Naive thymus-derived CD4-positive, alpha-beta T cell (primary cell): ENCODE data around the gene FAM161A. TPM values are rescaled to one million over a fixed set of nuclear protein-coding genes. Genes with fewer than 3 reads are reported as not detected.
"Not testable (repeated sequence)": the region's sequence is repeated elsewhere in the genome, so short reads cannot be mapped to it uniquely, and the experiment has no call there.

ENCODE experiments used
- ATAC-seq: fragments of 150-1000 bp; cut with Tn5 transposase; 2 replicates; pipeline ENCODE4 v1.10.0; 2021; ENCODE audit warnings: mild to moderate bottlenecking, moderate library complexity
- CTCF ChIA-PET: fragments of 350-600 bp; sonication (Branson Sonifier 250); formaldehyde crosslinking; loops from one replicate; lab custom pipeline; 2021; ENCODE audit warnings: antibody characterized with exemption; lab: Charles Lee
- POLR2A ChIA-PET: fragments of 350-600 bp; sonication (Branson Sonifier 250); formaldehyde crosslinking; loops from one replicate; lab custom pipeline; 2021; ENCODE audit warnings: antibody characterized with exemption, inconsistent platforms; lab: Charles Lee
- DNase-seq, 9 donors: peaks; one replicate each; pipeline versions ENCODE4 v3.0.0 to v3.0.0-alpha.2; 2020 to 2022; ENCODE audit warnings: mixed read lengths in 1 of 9
- H3K27ac ChIP-seq: one replicate; pipeline ENCODE4 v1.7.0; 2013; ENCODE audit warnings: mild to moderate bottlenecking, low read depth, low read length, moderate library complexity
- H3K27me3 ChIP-seq, 2 donors: one replicate each; pipeline ENCODE4 v1.7.0; 2013; ENCODE audit warnings: low read length in 2 of 2, mild to moderate bottlenecking in 2 of 2, moderate library complexity in 2 of 2; ENCODE audit not compliant: control insufficient read depth in 2 of 2, insufficient read depth in 2 of 2
- H3K36me3 ChIP-seq, 3 experiments: 1 replicate in 2 of 3; 2 replicates in 1 of 3; pipeline ENCODE4 v1.7.0; 2013; ENCODE audit warnings: low read length in 3 of 3, mild to moderate bottlenecking in 3 of 3, moderate library complexity in 1 of 3; ENCODE audit not compliant: insufficient read depth in 3 of 3, control insufficient read depth in 2 of 3
- H3K4me1 ChIP-seq, 2 donors: one replicate each; pipeline ENCODE4 v1.7.0; 2013; ENCODE audit warnings: low read length in 2 of 2, mild to moderate bottlenecking in 2 of 2, moderate library complexity in 1 of 2; ENCODE audit not compliant: control insufficient read depth in 2 of 2, insufficient read depth in 2 of 2
- H3K4me3 ChIP-seq: 2 replicates; pipeline ENCODE4 v1.7.0; 2013; ENCODE audit warnings: mild to moderate bottlenecking, low read length
- H3K9me3 ChIP-seq, 3 experiments: 1 replicate in 2 of 3; 2 replicates in 1 of 3; pipeline ENCODE4 v1.7.0; 2013; ENCODE audit warnings: low read length in 3 of 3; ENCODE audit not compliant: control insufficient read depth in 2 of 3
- H3K27ac Mint-ChIP-seq, 9 donors: one replicate each; pipeline ENCODE4 v1.8.0; 2020 to 2022; ENCODE audit warnings: mixed read lengths in 9 of 9, mild to moderate bottlenecking in 8 of 9, moderate library complexity in 5 of 9, inconsistent platforms in 2 of 9
- H3K27me3 Mint-ChIP-seq, 5 donors: one replicate each; pipeline ENCODE4 v1.8.0; 2021 to 2022; ENCODE audit warnings: mixed read lengths in 5 of 5, mild to moderate bottlenecking in 1 of 5
- H3K36me3 Mint-ChIP-seq, 5 donors: one replicate each; pipeline ENCODE4 v1.8.0; 2020 to 2022; ENCODE audit warnings: mixed read lengths in 5 of 5, mild to moderate bottlenecking in 3 of 5, inconsistent platforms in 1 of 5
- H3K4me1 Mint-ChIP-seq, 7 donors: one replicate each; pipeline ENCODE4 v1.8.0; 2020 to 2022; ENCODE audit warnings: mixed read lengths in 7 of 7, mild to moderate bottlenecking in 3 of 7, inconsistent platforms in 1 of 7
- H3K4me3 Mint-ChIP-seq, 10 donors: one replicate each; pipeline ENCODE4 v1.8.0; 2020 to 2022; ENCODE audit warnings: mild to moderate bottlenecking in 10 of 10, mixed read lengths in 10 of 10, moderate library complexity in 6 of 10, inconsistent platforms in 2 of 10
- H3K9me3 Mint-ChIP-seq, 11 donors: one replicate each; pipeline ENCODE4 v1.8.0; 2020 to 2022; ENCODE audit warnings: mixed read lengths in 11 of 11, mild to moderate bottlenecking in 4 of 11, inconsistent platforms in 1 of 11, moderate library complexity in 1 of 11
- intact Hi-C, 2 donors: fragments of 100-400 bp; cut with micrococcal nuclease; formaldehyde crosslinking; loops; one replicate each; pipeline ENCODE4 v1.15.1; 2023
- polyA plus RNA-seq, 2 donors: library from polyadenylated mRNA; unstranded; fragments of 300-500 nt; fragmentation: Illumina TruSeq; gene quantifications; one replicate each; pipeline ENCODE4 v1.2.3, GENCODE V29; 2021
- total RNA-seq, 6 experiments: library from RNA in 5 of 6; stranded (reverse) in 5 of 6; gene quantifications; 1 replicate in 5 of 6; 2 replicates in 1 of 6; pipeline ENCODE4 v1.2.3 and lab custom pipeline; 2021 to 2026

The FAM161A gene
- total and polyA plus RNA-seq, 7 experiments from 2014 or later, result 1.9 to 4.7 (median 2.1) TPM

- intact Hi-C loops, result no loop called here
- POLR2A ChIA-PET, result no interaction called here
- H3K4me1 ChIP-seq, result no peaks in the 10 kb centered on the region
- Mint-ChIP-seq H3K36me3 (peaks cover 4 to 21% (median 7%) of the 10 kb centered on the region in 5 donors), H3K27ac (peak overlapping the region in 2 of 9 donors; percentile 21 to 54), H3K9me3 (peaks cover 0 to 3% (median 0%) of the 10 kb centered on the region in 11 donors), H3K27me3 (no peaks in the 10 kb centered on the region), H3K4me1 (no peaks in the 10 kb centered on the region), H3K4me3 (no peak overlapping the region)
- no peak overlapping the region for H3K27ac ChIP-seq
- H3K9me3 ChIP-seq, result no peaks in the 10 kb centered on the region
- ATAC-seq (no peak), DNase-seq (no peak)
- H3K27me3 ChIP-seq, result no peaks in the 10 kb centered on the region
- H3K36me3 ChIP-seq, result no peaks in the 10 kb centered on the region
- H3K4me3 ChIP-seq, result no peak overlapping the region
- CTCF ChIA-PET, result interaction anchor here (0.6 kb wide), 1 partner anchor 138 kb away, joined by 3 read pairs; no protein-coding TSS in a partner anchor
Observed at GRCh38 chr2:61832183-61832841, 21.5 kb downstream of the FAM161A start.

- peaks cover 0 to 6% (median 0%) of the 10 kb centered on the region in 5 donors for H3K27me3 Mint-ChIP-seq
- H3K27ac Mint-ChIP-seq, result no peak overlapping the region
- Histone ChIP-seq H3K4me3 (no peak overlapping the region), H3K27ac (no peak overlapping the region), H3K36me3 (no peaks in the 10 kb centered on the region), H3K4me1 (no peaks in the 10 kb centered on the region), H3K27me3 (no peaks in the 10 kb centered on the region), H3K9me3 (no peaks in the 10 kb centered on the region)
- ATAC-seq (no peak), DNase-seq (no peak)
- intact Hi-C loops, result no loop called here
- ChIA-PET POLR2A (no interaction called here), CTCF (no interaction called here)
- H3K9me3 Mint-ChIP-seq, result no peaks in the 10 kb centered on the region
- no peak overlapping the region for H3K4me3 Mint-ChIP-seq
- no peaks in the 10 kb centered on the region for H3K4me1 Mint-ChIP-seq
- peaks cover 0 to 4% (median 0%) of the 10 kb centered on the region in 5 donors for H3K36me3 Mint-ChIP-seq
Observed at GRCh38 chr2:61822255-61822654, 31.6 kb downstream of the FAM161A start.

GRCh38 chr2:61816480-61817355, 37.1 kb downstream of the FAM161A start:
- ChIA-PET POLR2A (no interaction called here), CTCF (no interaction called here)
- Histone ChIP-seq H3K36me3 (no peaks in the 10 kb centered on the region), H3K9me3 (no peaks in the 10 kb centered on the region), H3K4me3 (no peak overlapping the region), H3K4me1 (no peaks in the 10 kb centered on the region), H3K27me3 (no peaks in the 10 kb centered on the region), H3K27ac (no peak overlapping the region)
- Mint-ChIP-seq H3K36me3 (no peaks in the 10 kb centered on the region), H3K27ac (no peak overlapping the region), H3K27me3 (peaks cover 4 to 19% (median 9%) of the 10 kb centered on the region in 5 donors), H3K4me1 (no peaks in the 10 kb centered on the region), H3K9me3 (peaks cover 0 to 2% (median 0%) of the 10 kb centered on the region in 11 donors), H3K4me3 (no peak overlapping the region)
- DNase-seq, result no peak
- ATAC-seq, result no peak
- intact Hi-C loops, result no loop called here

- ChIA-PET POLR2A (no interaction called here), CTCF (no interaction called here)
- H3K4me1 ChIP-seq, result no peaks in the 10 kb centered on the region
- no peak overlapping the region for H3K27ac ChIP-seq
- H3K36me3 Mint-ChIP-seq, result no peaks in the 10 kb centered on the region
- no peak overlapping the region for H3K27ac Mint-ChIP-seq
- no peaks in the 10 kb centered on the region for H3K27me3 ChIP-seq
- H3K27me3 Mint-ChIP-seq, result peaks cover 5 to 19% (median 9%) of the 10 kb centered on the region in 5 donors
- no peak overlapping the region for H3K4me3 ChIP-seq
- intact Hi-C loops, result no loop called here
- no peak for DNase-seq
- no peak overlapping the region for H3K4me3 Mint-ChIP-seq
- no peak for ATAC-seq
- H3K9me3 Mint-ChIP-seq, result peaks cover 0 to 2% (median 0%) of the 10 kb centered on the region in 11 donors
- H3K9me3 ChIP-seq, result no peaks in the 10 kb centered on the region
- no peaks in the 10 kb centered on the region for H3K36me3 ChIP-seq
- no peaks in the 10 kb centered on the region for H3K4me1 Mint-ChIP-seq
Observed at GRCh38 chr2:61814539-61815160, 39.2 kb downstream of the FAM161A start.

DNA sequence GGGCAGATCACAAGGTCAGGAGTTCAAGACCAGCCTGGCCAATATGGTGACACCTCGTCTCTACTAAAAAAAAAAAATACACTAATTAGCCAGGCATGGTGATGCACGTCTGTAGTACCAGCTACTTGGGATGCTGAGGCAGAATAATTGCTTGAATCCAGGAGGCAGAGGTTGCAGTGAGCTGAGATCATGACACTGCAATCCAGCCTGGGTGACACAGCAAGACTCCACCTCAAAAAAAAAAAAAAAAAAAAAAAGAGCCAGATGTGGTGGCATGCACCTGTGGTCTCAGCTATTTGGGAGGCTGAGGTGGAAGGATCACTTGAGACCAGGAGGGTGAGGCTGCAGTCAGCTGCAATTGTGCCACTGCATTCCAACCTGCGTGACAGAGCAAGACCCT, 40.5 kb downstream of the FAM161A start:
- POLR2A ChIA-PET, result interaction anchor here (0.6 kb wide), 1 partner anchor 67 kb away, joined by 4 read pairs; no protein-coding TSS in a partner anchor
- H3K4me1 ChIP-seq, ATAC-seq, H3K27ac ChIP-seq, H3K4me3 Mint-ChIP-seq, H3K27me3 ChIP-seq, H3K4me3 ChIP-seq, H3K36me3 ChIP-seq, H3K4me1 Mint-ChIP-seq, intact Hi-C loops, H3K27ac Mint-ChIP-seq, CTCF ChIA-PET, H3K9me3 ChIP-seq, H3K9me3 Mint-ChIP-seq, H3K36me3 Mint-ChIP-seq, DNase-seq: not testable (repeated sequence)
- H3K27me3 Mint-ChIP-seq, result peaks cover 8 to 17% (median 9%) of the 10 kb centered on the region in 5 donors

DNA sequence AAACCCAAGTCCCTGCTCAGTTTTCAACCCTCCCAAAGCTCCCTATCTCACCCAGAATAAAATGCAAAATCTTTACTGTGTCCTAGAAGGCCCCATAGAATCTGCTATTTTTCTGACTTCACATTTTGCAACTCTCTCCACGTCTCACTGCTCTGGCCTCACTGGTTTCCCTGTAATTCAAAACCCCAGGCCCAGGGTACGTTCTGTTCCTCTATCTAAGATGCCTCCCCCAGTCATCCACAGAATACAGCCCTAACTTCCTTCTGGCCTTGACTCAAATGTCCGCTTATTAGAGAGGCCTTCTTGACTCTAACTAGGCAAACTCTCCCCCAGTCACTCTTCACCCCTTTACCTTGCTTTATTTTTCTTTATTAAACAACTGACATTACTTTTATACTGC, 42.0 kb downstream of the FAM161A start:
- Mint-ChIP-seq H3K27me3 (peaks cover 8 to 17% (median 9%) of the 10 kb centered on the region in 5 donors), H3K4me1 (peaks cover 0 to 4% (median 0%) of the 10 kb centered on the region in 7 donors), H3K4me3 (no peak overlapping the region), H3K36me3 (peaks cover 0 to 4% (median 0%) of the 10 kb centered on the region in 5 donors), H3K27ac (no peak overlapping the region), H3K9me3 (peaks cover 0 to 2% (median 0%) of the 10 kb centered on the region in 11 donors)
- no peaks in the 10 kb centered on the region for H3K4me1 ChIP-seq
- DNase-seq, result no peak
- H3K36me3 ChIP-seq, result no peaks in the 10 kb centered on the region
- intact Hi-C loops, result no loop called here
- ChIA-PET POLR2A (no interaction called here), CTCF (no interaction called here)
- H3K27me3 ChIP-seq, result no peaks in the 10 kb centered on the region
- no peaks in the 10 kb centered on the region for H3K9me3 ChIP-seq
- H3K4me3 ChIP-seq, result no peak overlapping the region
- no peak overlapping the region for H3K27ac ChIP-seq
- ATAC-seq, result no peak
